Prostate gland (tissue), 2 donors: Measurements from ENCODE around the gene MOCS1. TPM values are rescaled to one million over a fixed set of nuclear protein-coding genes. Genes with fewer than 3 reads are reported as not detected.

ENCODE experiments used
- DNase-seq: peaks from one replicate; pipeline ENCODE4 v3.0.0-alpha.2; 2019; ENCODE audit warnings: low spot score
- H3K27ac ChIP-seq, 2 donors: fragments of 200-600 bp; sonication (generic); 2 replicates each; pipeline ENCODE4 v1.5.1; 2017 to 2019
- H3K27me3 ChIP-seq: fragments of 200-600 bp; sonication (generic); replicated peaks from 2 replicates; pipeline ENCODE4 v1.5.1; 2019; ENCODE audit not compliant: insufficient read depth
- H3K36me3 ChIP-seq, 2 donors: fragments of 200-600 bp; sonication (generic); 1 replicate in 1 of 2; 2 replicates in 1 of 2; pipeline versions ENCODE4 v1.5.1 to v1.8.1; 2017 to 2019
- H3K4me1 ChIP-seq: fragments of 200-600 bp; sonication (generic); replicated peaks from 2 replicates; pipeline ENCODE4 v1.5.1; 2019
- H3K4me3 ChIP-seq, 2 donors: fragments of 200-600 bp; sonication (generic); 2 replicates each; pipeline ENCODE4 v1.5.1; 2017 to 2019
- H3K9me3 ChIP-seq: fragments of 200-600 bp; sonication (generic); 2 replicates; pipeline ENCODE4 v1.5.1; 2017
- CTCF ChIP-seq, 4 experiments: fragments of 200-600 bp in 2 of 4; fragments of 450-650 bp in 2 of 4; sonication (generic) in 2 of 4; IDR thresholded peaks; 1 replicate in 3 of 4; 2 replicates in 1 of 4; pipeline ENCODE4 v1.5.1; 2016 to 2019; ENCODE audit warnings: antibody characterized with exemption in 4 of 4, mild to moderate bottlenecking in 2 of 4, moderate library complexity in 2 of 4
- POLR2A ChIP-seq: fragments of 450-650 bp; IDR thresholded peaks from one replicate; pipeline ENCODE4 v1.6.1; 2016; ENCODE audit warnings: antibody characterized with exemption, mild to moderate bottlenecking
- POLR2AphosphoS5 ChIP-seq: sonication (generic); formaldehyde crosslinking; IDR thresholded peaks from one replicate; pipeline ENCODE4 v1.6.1; 2017; ENCODE audit warnings: antibody characterized with exemption
- WGBS: methylation state at CpG from one replicate; pipeline ENCODE4 v1.1.5; 2018; 5-methylcytosine and 5-hydroxymethylcytosine counted together
- intact Hi-C: fragments of 100-400 bp; cut with DNase I; formaldehyde crosslinking; loops from one replicate; pipeline ENCODE4 v1.14.2; 2022
- total RNA-seq, 2 donors: library from RNA; depleted of rRNA; stranded (reverse); fragments of >200 nt; gene quantifications; one replicate each; pipeline ENCODE4 v1.1.0, GENCODE V29; 2016

The MOCS1 gene
- total RNA-seq, 2 donors from 2014 or later: 7.2 to 19.8 TPM

DNA sequence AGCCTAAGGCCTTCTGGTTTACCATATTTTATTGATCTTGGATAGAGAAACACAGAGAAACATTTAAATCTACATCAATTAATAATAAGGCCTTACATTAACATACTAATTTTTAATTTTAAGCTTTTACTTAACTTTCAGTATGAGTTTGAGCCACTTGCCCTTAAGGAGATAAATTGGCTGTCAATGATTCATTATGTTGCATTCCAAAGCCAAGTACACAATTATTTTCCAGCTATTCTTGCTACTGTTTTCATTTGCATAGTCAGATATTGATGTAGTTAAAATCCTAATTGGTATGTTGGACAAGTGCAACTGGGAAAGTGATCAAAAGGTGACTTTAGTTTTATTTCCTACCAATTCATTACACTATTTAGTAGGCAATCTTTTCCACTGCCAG is 58.2 kb downstream of the MOCS1 start:
- no peak for DNase-seq
- no peaks in the 10 kb centered on the region for H3K36me3 ChIP-seq
- no peaks in the 10 kb centered on the region for H3K27me3 ChIP-seq
- H3K4me3 ChIP-seq: no peak overlapping the region
- intact Hi-C loops: no loop called here
- no peak for TF ChIP-seq POLR2AphosphoS5
- no peak for TF ChIP-seq POLR2A
- TF ChIP-seq CTCF (IDR thresholded peaks at IDR 0.05): no peak
- H3K4me1 ChIP-seq: no peaks in the 10 kb centered on the region
- H3K27ac ChIP-seq: no peak overlapping the region
- no peaks in the 10 kb centered on the region for H3K9me3 ChIP-seq

DNA sequence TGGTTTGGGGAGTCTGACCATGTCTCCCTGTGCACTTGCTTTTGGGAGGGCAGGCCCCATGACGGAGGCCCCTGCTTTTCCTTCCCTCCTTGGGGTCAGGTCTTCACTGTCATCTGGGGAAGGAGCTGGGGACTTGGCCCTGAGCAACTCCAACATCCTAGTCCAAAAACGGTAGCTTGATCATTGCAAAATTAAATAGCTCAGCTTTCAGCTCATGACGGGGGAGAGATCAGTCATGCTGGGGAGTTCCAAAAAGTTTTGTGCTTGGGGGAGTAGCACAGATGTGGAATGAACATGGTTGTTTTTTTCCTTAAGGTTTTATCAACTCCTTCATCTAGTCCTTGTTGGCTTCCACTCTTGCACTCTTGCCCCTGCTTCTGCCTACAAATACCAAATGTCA is 60.8 kb downstream of the MOCS1 start:
- DNase-seq: no peak
- Histone ChIP-seq H3K9me3 (no peaks in the 10 kb centered on the region), H3K4me3 (no peak overlapping the region), H3K27me3 (no peaks in the 10 kb centered on the region), H3K27ac (no peak overlapping the region), H3K4me1 (no peaks in the 10 kb centered on the region), H3K36me3 (no peaks in the 10 kb centered on the region)
- TF ChIP-seq POLR2AphosphoS5 (no peak), CTCF (IDR thresholded peaks at IDR 0.05) (no peak), POLR2A (no peak)
- intact Hi-C loops: no loop called here
- WGBS: 82% methylated on average over 3 of the region's 3 CpGs

- Histone ChIP-seq H3K4me1 (no peaks in the 10 kb centered on the region), H3K36me3 (no peaks in the 10 kb centered on the region), H3K27ac (no peak overlapping the region), H3K9me3 (no peaks in the 10 kb centered on the region), H3K27me3 (no peaks in the 10 kb centered on the region), H3K4me3 (no peak overlapping the region)
- TF ChIP-seq POLR2AphosphoS5 (no peak), CTCF (IDR thresholded peaks at IDR 0.05) (no peak), POLR2A (no peak)
- no peak for DNase-seq
- 97% methylated on average over 3 of the region's 3 CpGs for WGBS
- intact Hi-C loops: no loop called here
Measured at GRCh38 chr6:39870950-39871349, 63.3 kb downstream of the MOCS1 start.

GRCh38 chr6:39867592-39867991 is 66.7 kb downstream of the MOCS1 start:
- no peaks in the 10 kb centered on the region for H3K9me3 ChIP-seq
- intact Hi-C loops: no loop called here
- WGBS: 69% methylated on average over 6 of the region's 6 CpGs
- no peak overlapping the region for H3K4me3 ChIP-seq
- no peaks in the 10 kb centered on the region for H3K4me1 ChIP-seq
- TF ChIP-seq POLR2A: no peak
- TF ChIP-seq POLR2AphosphoS5: no peak
- no peak for DNase-seq
- H3K27me3 ChIP-seq: no peaks in the 10 kb centered on the region
- H3K27ac ChIP-seq: no peak overlapping the region
- H3K36me3 ChIP-seq: no peaks in the 10 kb centered on the region

GRCh38 chr6:39865011-39865888 is 69.0 kb downstream of the MOCS1 start:
- H3K27ac ChIP-seq: no peak overlapping the region
- no peak for TF ChIP-seq POLR2AphosphoS5
- peak; percentile 34 to 67 (median 38) for TF ChIP-seq CTCF (IDR thresholded peaks at IDR 0.05)
- WGBS: 65% methylated on average over 15 of the region's 15 CpGs
- intact Hi-C loops: no loop called here
- no peaks in the 10 kb centered on the region for H3K36me3 ChIP-seq
- no peaks in the 10 kb centered on the region for H3K27me3 ChIP-seq
- H3K4me1 ChIP-seq: no peaks in the 10 kb centered on the region
- no peaks in the 10 kb centered on the region for H3K9me3 ChIP-seq
- DNase-seq: peak; percentile 15
- H3K4me3 ChIP-seq: no peak overlapping the region
